H9 (cell line): ENCODE measurements around the gene NEK7. TPM values are rescaled to one million over a fixed set of nuclear protein-coding genes. Genes with fewer than 3 reads are reported as not detected.

Source experiments
- DNase-seq: peaks from one replicate; pipeline ENCODE4 v3.0.0-alpha.2; 2017
- H2AFZ ChIP-seq: one replicate; pipeline ENCODE4 v1.6.1; 2013; ENCODE audit warnings: mild to moderate bottlenecking, low read length, control low read depth, moderate library complexity
- H2AK5ac ChIP-seq: 2 replicates; pipeline ENCODE4 v1.6.1; 2013; ENCODE audit warnings: low read length, control low read depth, mixed read lengths; ENCODE audit not compliant: insufficient read length
- H2BK120ac ChIP-seq: one replicate; pipeline ENCODE4 v1.6.1; 2013; ENCODE audit warnings: low read depth, mild to moderate bottlenecking, low read length, control low read depth, inconsistent platforms; ENCODE audit not compliant: poor library complexity, severe bottlenecking
- H2BK12ac ChIP-seq: 2 replicates; pipeline ENCODE4 v1.6.1; 2013; ENCODE audit warnings: low read length, control low read depth, mixed read lengths, low read depth; ENCODE audit not compliant: insufficient read length
- H2BK15ac ChIP-seq: 2 replicates; pipeline ENCODE4 v1.6.1; 2013; ENCODE audit warnings: low read depth, low read length, control low read depth
- H2BK20ac ChIP-seq: one replicate; pipeline ENCODE4 v1.6.1; 2013; ENCODE audit warnings: low read depth, mild to moderate bottlenecking, low read length, control low read depth, inconsistent platforms; ENCODE audit not compliant: poor library complexity, severe bottlenecking
- H2BK5ac ChIP-seq: 2 replicates; pipeline ENCODE4 v1.6.1; 2013; ENCODE audit warnings: low read length, control low read depth, mixed read lengths; ENCODE audit not compliant: insufficient read length
- H3K14ac ChIP-seq: 2 replicates; pipeline ENCODE4 v1.6.1; 2013; ENCODE audit warnings: low read length, control low read depth; ENCODE audit not compliant: insufficient read depth
- H3K18ac ChIP-seq: 2 replicates; pipeline ENCODE4 v1.6.1; 2013; ENCODE audit warnings: low read depth, mild to moderate bottlenecking, mixed read lengths, low read length, control low read depth; ENCODE audit not compliant: insufficient read length
- H3K23ac ChIP-seq: 2 replicates; pipeline ENCODE4 v1.6.1; 2013; ENCODE audit warnings: low read length, control low read depth, mixed read lengths, low read depth; ENCODE audit not compliant: insufficient read length
- H3K23me2 ChIP-seq: 2 replicates; pipeline ENCODE4 v1.6.1; 2013; ENCODE audit warnings: low read depth, mild to moderate bottlenecking, mixed read lengths, low read length, control low read depth; ENCODE audit not compliant: insufficient read length, poor library complexity, severe bottlenecking
- H3K27ac ChIP-seq: 2 replicates; pipeline ENCODE4 v1.5.1; 2013; ENCODE audit warnings: low read length, control low read depth, mixed read lengths, low read depth; ENCODE audit not compliant: insufficient read length
- H3K27me3 ChIP-seq: 2 replicates; pipeline ENCODE4 v1.6.1; 2013; ENCODE audit warnings: low read length, control low read depth, inconsistent platforms; ENCODE audit not compliant: insufficient read depth
- H3K4ac ChIP-seq: 2 replicates; pipeline ENCODE4 v1.6.1; 2013; ENCODE audit warnings: low read depth, mild to moderate bottlenecking, control low read depth, inconsistent platforms, low read length, moderate library complexity
- H3K4me1 ChIP-seq: 2 replicates; pipeline ENCODE4 v1.6.1; 2013; ENCODE audit warnings: low read length, control low read depth, inconsistent platforms; ENCODE audit not compliant: insufficient read depth
- H3K4me2 ChIP-seq: 2 replicates; pipeline ENCODE4 v1.6.1; 2013; ENCODE audit warnings: low read length, control low read depth, mixed read lengths; ENCODE audit not compliant: insufficient read length, insufficient read depth
- H3K56ac ChIP-seq: 2 replicates; pipeline ENCODE4 v1.6.1; 2013; ENCODE audit warnings: low read depth, mild to moderate bottlenecking, mixed read lengths, low read length, control low read depth; ENCODE audit not compliant: insufficient read length
- H3K79me1 ChIP-seq: 2 replicates; pipeline ENCODE4 v1.6.1; 2013; ENCODE audit warnings: low read depth, mild to moderate bottlenecking, moderate library complexity, low read length, control low read depth, inconsistent platforms; ENCODE audit not compliant: insufficient read depth, poor library complexity, severe bottlenecking
- H3K79me2 ChIP-seq: 2 replicates; pipeline ENCODE4 v1.6.1; 2013; ENCODE audit warnings: low read length, control low read depth, inconsistent platforms; ENCODE audit not compliant: insufficient read depth
- H3K9ac ChIP-seq: 2 replicates; pipeline ENCODE4 v1.6.1; 2013; ENCODE audit warnings: low read length, control low read depth, mixed read lengths; ENCODE audit not compliant: insufficient read length; ENCODE audit errors: extremely low read depth
- H3K9me3 ChIP-seq: one replicate; pipeline ENCODE4 v1.6.1; 2013; ENCODE audit warnings: low read depth, low read length, inconsistent platforms; ENCODE audit not compliant: control insufficient read depth
- H3T11ph ChIP-seq: one replicate; pipeline ENCODE4 v1.6.1; 2013; ENCODE audit warnings: mild to moderate bottlenecking, low read length, control low read depth, inconsistent platforms
- H4K20me1 ChIP-seq: one replicate; pipeline ENCODE4 v1.6.1; 2013; ENCODE audit not compliant: control insufficient read depth, insufficient read length, insufficient read depth
- H4K5ac ChIP-seq: 2 replicates; pipeline ENCODE4 v1.6.1; 2013; ENCODE audit warnings: low read depth, mild to moderate bottlenecking, mixed read lengths, low read length, control low read depth; ENCODE audit not compliant: insufficient read length
- H4K8ac ChIP-seq: replicated peaks from 2 replicates; pipeline ENCODE4 v1.6.1; 2013; ENCODE audit warnings: low read length, control low read depth, mixed read lengths, low read depth; ENCODE audit not compliant: insufficient read length
- H4K91ac ChIP-seq: 2 replicates; pipeline ENCODE4 v1.6.1; 2013; ENCODE audit warnings: low read depth, mild to moderate bottlenecking, moderate library complexity, mixed read lengths, low read length, control low read depth; ENCODE audit not compliant: insufficient read length
- H3K27ac Mint-ChIP-seq, 3 experiments: 2 replicates in 2 of 3; 3 replicates in 1 of 3; pipeline ENCODE4 v1.8.0; 2020 to 2021; ENCODE audit warnings: mixed read lengths in 3 of 3, mild to moderate bottlenecking in 1 of 3, moderate library complexity in 1 of 3
- H3K27me3 Mint-ChIP-seq: 2 replicates; pipeline ENCODE4 v1.8.0; 2021; ENCODE audit warnings: low read depth, mild to moderate bottlenecking, moderate library complexity, mixed read lengths
- H3K36me3 Mint-ChIP-seq, 3 experiments: 2 replicates in 2 of 3; 3 replicates in 1 of 3; pipeline ENCODE4 v1.8.0; 2020 to 2021; ENCODE audit warnings: low read depth in 3 of 3, mixed read lengths in 3 of 3; ENCODE audit not compliant: insufficient read depth in 1 of 3
- H3K4me1 Mint-ChIP-seq, 2 experiments: 2 replicates each; pipeline ENCODE4 v1.8.0; 2020; ENCODE audit warnings: mixed read lengths in 2 of 2
- H3K4me3 Mint-ChIP-seq, 2 experiments: 2 replicates in 1 of 2; 3 replicates in 1 of 2; pipeline ENCODE4 v1.8.0; 2020 to 2021; ENCODE audit warnings: mild to moderate bottlenecking in 2 of 2, mixed read lengths in 2 of 2, moderate library complexity in 1 of 2
- H3K9me3 Mint-ChIP-seq, 2 experiments: 2 replicates in 1 of 2; 3 replicates in 1 of 2; pipeline ENCODE4 v1.8.0; 2020; ENCODE audit warnings: mild to moderate bottlenecking in 2 of 2, mixed read lengths in 2 of 2, moderate library complexity in 1 of 2
- WGBS: extraction: QIAGEN DNeasy Blood & Tissue Kit; methylation state at CpG from one replicate; pipeline ENCODE4 v1.1.7; 2013; ENCODE audit warnings: missing lambda C conversion rate, low lambda C conversion rate, mixed read lengths; ENCODE audit not compliant: insufficient read length; ENCODE audit errors: extremely low coverage; 5-methylcytosine and 5-hydroxymethylcytosine counted together
- total RNA-seq: library from RNA; stranded (reverse); gene quantifications from 2 replicates; pipeline ENCODE4 v1.2.1, GENCODE V29; 2021
- TF ChIP-seq, protein P1 (sequence below): fragments of 200-600 bp; sonication (generic); conservative IDR thresholded peaks from 3 replicates; pipeline ENCODE4 v1.8.0; 2021; ENCODE audit warnings: antibody characterized with exemption, mild to moderate bottlenecking

Gene NEK7
- total RNA-seq, 1 experiment from 2014 or later: 9.6 TPM

DNA sequence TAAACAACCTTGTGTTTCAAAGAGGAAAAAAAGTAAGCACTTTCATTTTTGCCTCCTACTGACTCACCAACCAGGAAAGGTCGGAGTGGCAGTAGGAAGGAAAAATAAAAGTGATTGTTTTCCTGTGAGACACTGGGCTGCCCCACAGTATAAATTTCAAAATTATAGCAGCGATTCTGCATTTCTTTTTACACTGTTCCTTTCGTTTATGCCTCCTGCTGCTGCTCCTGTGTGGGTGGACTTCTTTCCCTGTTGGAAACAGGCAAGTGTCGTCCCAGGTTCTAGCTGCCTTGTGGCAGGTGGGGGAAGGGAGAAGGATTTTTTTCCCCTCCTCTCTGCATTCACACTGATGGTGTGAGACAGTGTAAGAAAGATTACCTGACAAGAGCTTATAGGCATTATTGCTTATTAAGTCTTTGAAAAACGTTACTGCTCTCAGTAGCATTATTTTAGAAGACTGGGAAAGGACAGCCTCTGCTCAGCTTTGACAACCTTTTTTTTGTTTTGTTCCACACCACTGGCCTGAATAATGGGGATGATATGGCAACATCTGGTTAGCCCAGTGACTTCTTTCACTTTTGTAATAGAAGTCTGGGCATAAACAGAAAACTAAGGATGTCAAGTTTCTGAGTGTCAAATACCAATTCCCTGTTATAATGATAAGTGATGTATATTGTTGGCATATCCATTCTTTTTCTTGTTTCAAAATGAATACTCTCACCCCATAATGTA is 77.9 kb downstream of the NEK7 start:
- Histone ChIP-seq H2BK20ac (no peak overlapping the region), H2AFZ (no peak overlapping the region), H3K9me3 (no peaks in the 10 kb centered on the region), H4K20me1 (no peaks in the 10 kb centered on the region), H3K23ac (no peak overlapping the region), H3K18ac (no peak overlapping the region), H2BK5ac (no peak overlapping the region), H4K91ac (no peak overlapping the region), H3K4me2 (no peak overlapping the region), H3K27ac (no peak overlapping the region), H3K4me1 (peaks cover 3% of the 10 kb centered on the region; the same call in 1 of the 2 replicates), H3K79me1 (no peaks in the 10 kb centered on the region), H3K4ac (no peak overlapping the region), H4K5ac (no peak overlapping the region), H2BK15ac (no peak overlapping the region), H3K79me2 (no peaks in the 10 kb centered on the region), H2AK5ac (no peak overlapping the region), H3K23me2 (no peaks in the 10 kb centered on the region), H3T11ph (no peak overlapping the region), H2BK12ac (no peak overlapping the region), H4K8ac (no peak overlapping the region), H2BK120ac (no peak overlapping the region), H3K9ac (no peak overlapping the region), H3K27me3 (no peaks in the 10 kb centered on the region), H3K56ac (no peak overlapping the region), H3K14ac (peak overlapping the region; percentile 21; the same call in 1 of the 2 replicates)
- no peak for DNase-seq
- H3K27me3 Mint-ChIP-seq: no peaks in the 10 kb centered on the region
- H3K4me1 Mint-ChIP-seq: peaks cover 26 to 35% of the 10 kb centered on the region in 2 experiments
- H3K36me3 Mint-ChIP-seq: peaks cover 0 to 2% (median 0%) of the 10 kb centered on the region in 3 experiments; a peak in 1 of 7 replicates
- no peaks in the 10 kb centered on the region for H3K9me3 Mint-ChIP-seq
- WGBS: no CpG with 5 or more reads among the region's 5 CpGs
- H3K27ac Mint-ChIP-seq: peak overlapping the region in 1 of 3 experiments; percentile 41; a peak in 1 of 7 replicates
- TF ChIP-seq, protein P1, sequence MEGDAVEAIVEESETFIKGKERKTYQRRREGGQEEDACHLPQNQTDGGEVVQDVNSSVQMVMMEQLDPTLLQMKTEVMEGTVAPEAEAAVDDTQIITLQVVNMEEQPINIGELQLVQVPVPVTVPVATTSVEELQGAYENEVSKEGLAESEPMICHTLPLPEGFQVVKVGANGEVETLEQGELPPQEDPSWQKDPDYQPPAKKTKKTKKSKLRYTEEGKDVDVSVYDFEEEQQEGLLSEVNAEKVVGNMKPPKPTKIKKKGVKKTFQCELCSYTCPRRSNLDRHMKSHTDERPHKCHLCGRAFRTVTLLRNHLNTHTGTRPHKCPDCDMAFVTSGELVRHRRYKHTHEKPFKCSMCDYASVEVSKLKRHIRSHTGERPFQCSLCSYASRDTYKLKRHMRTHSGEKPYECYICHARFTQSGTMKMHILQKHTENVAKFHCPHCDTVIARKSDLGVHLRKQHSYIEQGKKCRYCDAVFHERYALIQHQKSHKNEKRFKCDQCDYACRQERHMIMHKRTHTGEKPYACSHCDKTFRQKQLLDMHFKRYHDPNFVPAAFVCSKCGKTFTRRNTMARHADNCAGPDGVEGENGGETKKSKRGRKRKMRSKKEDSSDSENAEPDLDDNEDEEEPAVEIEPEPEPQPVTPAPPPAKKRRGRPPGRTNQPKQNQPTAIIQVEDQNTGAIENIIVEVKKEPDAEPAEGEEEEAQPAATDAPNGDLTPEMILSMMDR: no peak
- H3K4me3 Mint-ChIP-seq: peak overlapping the region in 1 of 2 experiments; percentile 6; a peak in 1 of 5 replicates
